ENCODE measurements around the gene LCK. TPM values are rescaled to one million over a fixed set of nuclear protein-coding genes. Genes with fewer than 3 reads are reported as not detected.
A peak's percentile ranks its signal among the peaks of the same experiment; 100 is the strongest.

The LCK gene
- total RNA-seq, 1 donor from 2014 or later = 16.6 TPM

GRCh38 chr1:32316903-32317277 is 65.8 kb downstream of the LCK start:
- DNase-seq (no peak), ATAC-seq (ENCODE audit: low read depth) (peak; percentile 72)
- peak overlapping the region; percentile 71 for H3K4me3 Mint-ChIP-seq
- intact Hi-C loops (cut with micrococcal nuclease) = loop anchor here (1.0 to 2.0 kb wide), 6 partner anchors 19 to 116 kb away; partner anchors contain the start of genes CCDC28B, HDAC1, LCK and MARCKSL1
- H3K4me1 Mint-ChIP-seq = peaks cover 73% of the 10 kb centered on the region
- ChIA-PET CTCF (interaction anchor here (0.7 to 6.6 kb wide), 15 partner anchors 9 to 111 kb away, joined by 3 to 51 read pairs (median 4); partner anchors contain the start of genes FAM167B, FAM229A, IQCC and MARCKSL1), POLR2A (interaction anchor here (0.5 to 9.2 kb wide), 17 partner anchors 8 to 244 kb away, joined by 3 to 151 read pairs (median 5); partner anchors contain the start of genes CCDC28B, HDAC1, IQCC and LCK)
- peak overlapping the region; percentile 95 for H3K27ac Mint-ChIP-seq
- no peaks in the 10 kb centered on the region for H3K9me3 Mint-ChIP-seq
- TF ChIP-seq, protein P1, sequence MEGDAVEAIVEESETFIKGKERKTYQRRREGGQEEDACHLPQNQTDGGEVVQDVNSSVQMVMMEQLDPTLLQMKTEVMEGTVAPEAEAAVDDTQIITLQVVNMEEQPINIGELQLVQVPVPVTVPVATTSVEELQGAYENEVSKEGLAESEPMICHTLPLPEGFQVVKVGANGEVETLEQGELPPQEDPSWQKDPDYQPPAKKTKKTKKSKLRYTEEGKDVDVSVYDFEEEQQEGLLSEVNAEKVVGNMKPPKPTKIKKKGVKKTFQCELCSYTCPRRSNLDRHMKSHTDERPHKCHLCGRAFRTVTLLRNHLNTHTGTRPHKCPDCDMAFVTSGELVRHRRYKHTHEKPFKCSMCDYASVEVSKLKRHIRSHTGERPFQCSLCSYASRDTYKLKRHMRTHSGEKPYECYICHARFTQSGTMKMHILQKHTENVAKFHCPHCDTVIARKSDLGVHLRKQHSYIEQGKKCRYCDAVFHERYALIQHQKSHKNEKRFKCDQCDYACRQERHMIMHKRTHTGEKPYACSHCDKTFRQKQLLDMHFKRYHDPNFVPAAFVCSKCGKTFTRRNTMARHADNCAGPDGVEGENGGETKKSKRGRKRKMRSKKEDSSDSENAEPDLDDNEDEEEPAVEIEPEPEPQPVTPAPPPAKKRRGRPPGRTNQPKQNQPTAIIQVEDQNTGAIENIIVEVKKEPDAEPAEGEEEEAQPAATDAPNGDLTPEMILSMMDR (IDR thresholded peaks at IDR 0.05) = no peak
- no peaks in the 10 kb centered on the region for H3K27me3 Mint-ChIP-seq
- peaks cover 29% of the 10 kb centered on the region for H3K36me3 Mint-ChIP-seq (ENCODE audit: low read depth)

- ATAC-seq (ENCODE audit: low read depth) = no peak
These were observed 67.2 kb downstream of the LCK start for GRCh38 chr1:32318127-32318869.

GRCh38 chr1:32321712-32322291 is 70.7 kb downstream of the LCK start:
- peaks cover 36% of the 10 kb centered on the region for H3K36me3 Mint-ChIP-seq (ENCODE audit: low read depth)
- no peaks in the 10 kb centered on the region for H3K9me3 Mint-ChIP-seq
- peak overlapping the region; percentile 68 for H3K4me3 Mint-ChIP-seq
- TF ChIP-seq, protein P1 (IDR thresholded peaks at IDR 0.05) = no peak
- DNase-seq = no peak
- H3K27ac Mint-ChIP-seq = peak overlapping the region; percentile 89
- peak; percentile 47 for ATAC-seq (ENCODE audit: low read depth)
- POLR2A ChIA-PET = interaction anchor here (0.6 to 9.2 kb wide), 18 partner anchors 9 to 368 kb away, joined by 3 to 151 read pairs (median 6); partner anchors contain the start of genes CCDC28B, HDAC1, IQCC and LCK
- intact Hi-C loops (cut with micrococcal nuclease) = loop anchor here (1.0 to 5.0 kb wide), 3 partner anchors 13 to 40 kb away; partner anchors contain the start of genes FAM229A and TSSK3
- no peaks in the 10 kb centered on the region for H3K27me3 Mint-ChIP-seq
- peaks cover 71% of the 10 kb centered on the region for H3K4me1 Mint-ChIP-seq
- CTCF ChIA-PET = interaction anchor here (0.7 to 2.2 kb wide), 7 partner anchors 10 to 140 kb away, joined by 3 to 11 read pairs (median 4); partner anchors contain the start of gene MARCKSL1

More at GRCh38 chr1:32318127-32318869, 67.2 kb downstream of the LCK start:
- POLR2A ChIA-PET = interaction anchor here (0.6 to 9.2 kb wide), 10 partner anchors 9 to 104 kb away, joined by 3 to 151 read pairs (median 8); partner anchors contain the start of genes HDAC1, LCK and MARCKSL1
- Mint-ChIP-seq H3K27ac (peak overlapping the region; percentile 92), H3K27me3 (no peaks in the 10 kb centered on the region), H3K9me3 (no peaks in the 10 kb centered on the region), H3K4me1 (peaks cover 80% of the 10 kb centered on the region), H3K4me3 (no peak overlapping the region), H3K36me3 (ENCODE audit: low read depth) (peaks cover 33% of the 10 kb centered on the region)
- intact Hi-C loops (cut with micrococcal nuclease) = no loop called here
- CTCF ChIA-PET = interaction anchor here (1.0 to 6.6 kb wide), 6 partner anchors 13 to 103 kb away, joined by 3 to 51 read pairs (median 14); partner anchors contain the start of genes FAM167B, FAM229A and TSSK3
- no peak for DNase-seq
- TF ChIP-seq, protein P1 (IDR thresholded peaks at IDR 0.05) = no peak

- TF ChIP-seq, protein P1 (IDR thresholded peaks at IDR 0.05) = no peak
- intact Hi-C loops (cut with micrococcal nuclease) = no loop called here
- ATAC-seq (ENCODE audit: low read depth) = no peak
- Mint-ChIP-seq H3K9me3 (no peaks in the 10 kb centered on the region), H3K4me3 (no peak overlapping the region), H3K4me1 (peaks cover 23% of the 10 kb centered on the region), H3K36me3 (ENCODE audit: low read depth) (peaks cover 72% of the 10 kb centered on the region), H3K27ac (no peak overlapping the region), H3K27me3 (no peaks in the 10 kb centered on the region)
- POLR2A ChIA-PET = no interaction called here
- DNase-seq = no peak
- CTCF ChIA-PET = no interaction called here
These were observed 76.1 kb downstream of the LCK start for GRCh38 chr1:32327204-32327603.
